HPDE6-E6E7 (cell line): Measurements from ENCODE around the gene AURKA.
"Not testable (repeated sequence)": the region's sequence is repeated elsewhere in the genome, so short reads cannot be mapped to it uniquely, and the experiment has no call there.

ENCODE experiments used
- DNase-seq: peaks from one replicate; pipeline ENCODE4 v3.0.0; 2011; ENCODE audit warnings: missing footprints; ENCODE audit errors: extremely low spot score

AURKA gene

DNA sequence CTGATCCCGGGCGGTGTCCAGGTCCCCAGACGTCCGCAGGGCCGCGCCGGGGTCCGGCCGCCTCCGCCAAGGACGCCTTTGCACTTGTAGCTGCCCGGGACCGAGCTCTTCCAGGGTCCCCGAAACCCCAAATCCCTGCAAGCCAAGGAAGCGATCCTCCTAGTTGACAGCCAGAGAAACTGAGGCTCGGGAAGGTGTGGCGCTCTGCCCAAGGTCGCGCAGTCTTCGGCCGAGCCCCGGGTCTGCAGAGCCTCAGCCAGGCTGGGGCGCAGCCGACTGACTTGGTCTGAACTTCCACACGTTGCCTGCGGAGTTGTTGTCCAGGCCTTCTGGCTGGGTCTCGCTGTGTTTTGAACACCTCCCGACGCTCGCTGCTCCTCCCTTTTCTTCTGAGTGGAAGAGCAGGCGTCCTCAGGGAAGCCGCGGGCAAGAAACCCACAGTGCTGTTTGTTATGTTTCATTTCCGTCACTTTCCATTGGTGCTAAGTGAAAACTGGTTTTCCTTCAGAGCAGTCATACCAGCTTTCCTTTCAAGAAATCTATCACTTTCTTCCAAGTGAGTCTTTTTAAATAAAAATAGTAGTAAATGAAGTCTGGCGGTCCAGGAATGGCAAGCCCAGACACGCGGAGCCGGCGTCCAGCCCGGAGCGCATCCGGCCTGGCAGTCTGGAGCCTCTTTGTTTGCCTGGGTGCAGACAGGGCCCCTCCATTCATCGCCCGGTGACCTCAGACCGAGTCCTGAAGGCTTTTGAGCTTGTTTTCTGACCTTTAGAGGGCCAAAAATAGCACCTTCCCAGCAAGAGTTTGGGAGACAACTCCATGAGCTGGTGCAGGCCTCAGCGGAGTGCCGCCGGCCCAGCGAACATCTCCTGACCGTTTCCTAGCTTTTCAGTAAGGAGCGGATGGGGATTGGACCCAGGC lies 32.5 kb downstream of the AURKA start:
- peak; percentile 94 for DNase-seq

GRCh38 chr20:56358600-56359211 lies 33.3 kb downstream of the AURKA start, which contains the start of gene FAM210B:
Gene FAM210B (plus strand): TSS chr20:56358974. CDS start chr20:56359006, 32 bp downstream.
- peak; percentile 100 for DNase-seq

DNA sequence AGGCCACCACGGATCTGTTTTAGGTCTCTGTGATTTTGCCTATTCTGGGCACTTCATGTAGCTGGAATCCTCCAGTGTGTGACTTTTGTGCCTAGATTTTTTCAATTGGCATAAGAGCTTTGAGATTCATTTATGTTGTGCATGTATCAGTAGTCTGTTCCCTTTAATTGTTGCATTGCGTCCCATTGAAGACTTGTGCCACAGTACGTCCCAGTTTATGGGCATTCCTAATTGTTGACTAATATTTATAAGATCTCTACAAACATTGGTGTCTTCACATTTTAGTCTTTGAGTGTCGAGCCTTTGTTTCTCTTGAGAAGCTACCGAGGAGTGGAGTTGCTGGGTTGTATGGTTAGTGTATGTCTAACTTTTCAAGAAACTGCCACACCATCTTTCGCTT lies 33.9 kb downstream of the AURKA start:
- DNase-seq: no peak

GRCh38 chr20:56353356-56353755 lies 38.7 kb downstream of the AURKA start:
- DNase-seq: no peak

GRCh38 chr20:56352345-56353055 lies 39.5 kb downstream of the AURKA start:
- DNase-seq: no peak

GRCh38 chr20:56350842-56351241 lies 41.2 kb downstream of the AURKA start:
- no peak for DNase-seq

DNA sequence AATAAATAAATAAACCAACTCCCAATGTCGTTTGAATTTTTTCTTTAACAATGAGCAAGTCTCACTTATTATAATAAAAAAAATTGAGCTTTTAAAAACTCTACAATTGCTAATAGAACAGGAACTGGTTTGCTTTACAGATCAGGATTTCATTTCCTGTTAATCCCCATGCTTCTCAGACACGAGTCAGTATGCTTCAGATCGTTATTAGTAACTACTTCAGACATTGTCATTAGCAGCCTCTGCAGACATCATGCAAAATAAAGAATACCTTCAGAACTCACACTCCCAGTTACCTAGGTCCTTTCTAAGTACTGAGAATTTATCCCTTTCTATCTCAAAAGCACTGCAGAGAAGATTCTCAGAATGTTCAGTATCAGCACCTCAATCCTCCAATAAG lies 43.3 kb downstream of the AURKA start:
- DNase-seq: no peak

- DNase-seq: no peak
Measured at GRCh38 chr20:56348305-56348693, 43.7 kb downstream of the AURKA start.

DNA sequence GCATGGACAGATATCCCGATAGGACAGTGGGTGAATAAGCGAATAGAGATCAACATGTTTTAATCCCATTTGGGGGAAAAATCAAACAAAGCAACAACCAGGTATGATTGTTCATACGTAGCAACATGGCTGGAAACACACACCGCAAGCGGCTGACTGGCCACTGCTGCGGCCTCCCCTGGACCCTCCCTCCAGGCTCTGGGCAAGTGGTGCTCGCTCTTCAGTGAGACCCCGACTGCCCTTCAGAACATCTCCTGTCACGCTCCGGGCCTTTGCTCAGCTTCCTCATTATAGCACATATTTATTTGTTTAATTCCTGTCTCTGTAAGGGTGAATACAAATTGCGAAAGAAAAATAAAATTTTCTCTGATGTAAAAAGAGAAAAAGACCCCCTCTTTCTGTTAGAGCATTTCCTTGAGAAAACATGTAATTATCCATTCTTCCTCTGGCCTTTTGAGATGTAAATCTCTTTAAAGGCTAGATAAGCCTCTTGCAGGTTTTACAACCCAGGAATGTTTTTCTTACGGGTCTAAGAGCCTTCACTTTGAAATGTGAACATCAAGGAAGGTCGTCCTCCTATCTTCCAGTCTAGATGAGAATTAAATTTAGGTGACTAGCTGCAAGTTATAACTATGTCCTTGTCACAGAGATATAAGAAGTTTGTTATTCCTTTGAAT lies 44.2 kb downstream of the AURKA start:
- DNase-seq: no peak

DNA sequence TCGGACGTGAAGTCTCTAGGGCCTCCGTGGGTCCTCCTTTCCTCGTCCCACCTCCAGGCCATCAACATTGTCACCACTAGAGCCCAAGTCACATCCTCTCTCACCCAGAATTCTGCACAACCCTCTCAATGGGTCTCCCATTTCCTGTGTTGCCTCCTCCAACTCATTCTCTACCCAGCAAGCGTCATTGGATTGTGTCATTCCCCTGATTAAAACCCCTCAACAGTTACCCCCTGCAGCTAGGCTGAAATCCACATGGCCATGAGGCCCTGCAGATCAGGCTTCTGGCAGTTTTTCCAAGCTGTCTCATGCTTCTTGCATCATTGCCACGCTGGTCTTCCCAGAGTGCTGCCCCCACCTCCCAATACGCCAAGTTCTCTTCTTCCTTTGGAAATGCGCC lies 46.1 kb downstream of the AURKA start:
- DNase-seq: no peak

GRCh38 chr20:56343861-56344381 lies 48.1 kb downstream of the AURKA start:
- DNase-seq: peak; percentile 65

DNA sequence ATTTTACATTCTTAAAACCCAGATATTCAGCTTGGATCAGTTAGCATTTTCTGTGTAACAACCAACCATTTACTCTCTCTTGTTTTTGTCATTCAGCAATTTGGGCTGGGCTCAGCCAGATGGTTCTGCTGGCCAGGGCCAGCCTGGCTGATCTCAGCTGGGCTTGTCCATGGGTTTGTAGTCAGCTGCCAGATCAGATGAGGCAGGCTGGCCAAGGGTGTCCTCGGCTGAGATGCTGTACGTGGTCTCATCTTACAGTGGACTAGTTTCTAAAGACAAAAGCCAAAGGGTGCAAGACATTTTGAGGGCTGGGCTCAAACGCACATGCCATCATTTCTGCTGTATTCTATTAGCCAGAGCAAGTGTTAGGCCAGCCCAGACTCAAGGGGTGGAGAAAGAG lies 49.2 kb downstream of the AURKA start:
- no peak for DNase-seq

DNA sequence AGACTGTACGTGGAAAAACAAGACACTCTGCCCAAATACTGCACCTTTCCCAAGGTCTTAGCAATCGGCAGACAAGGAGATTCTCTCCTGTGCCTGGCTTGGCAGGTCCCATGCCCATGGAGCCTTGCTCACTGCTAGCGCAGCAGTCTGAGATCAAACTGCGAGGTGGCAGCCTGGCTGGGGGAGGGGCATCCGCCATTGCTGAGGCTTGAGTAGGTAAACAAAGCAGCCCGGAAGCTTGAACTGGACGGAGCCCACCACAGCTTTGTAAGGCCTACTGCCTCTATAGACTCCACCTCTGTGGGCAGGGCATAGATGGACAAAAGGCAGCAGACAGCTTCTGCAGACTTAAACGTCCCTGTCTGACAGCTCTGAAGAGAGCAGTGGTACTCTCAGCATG lies 55.3 kb downstream of the AURKA start:
- not testable (repeated sequence) for DNase-seq

GRCh38 chr20:56328861-56329260 lies 63.2 kb downstream of the AURKA start:
- DNase-seq: no peak

DNA sequence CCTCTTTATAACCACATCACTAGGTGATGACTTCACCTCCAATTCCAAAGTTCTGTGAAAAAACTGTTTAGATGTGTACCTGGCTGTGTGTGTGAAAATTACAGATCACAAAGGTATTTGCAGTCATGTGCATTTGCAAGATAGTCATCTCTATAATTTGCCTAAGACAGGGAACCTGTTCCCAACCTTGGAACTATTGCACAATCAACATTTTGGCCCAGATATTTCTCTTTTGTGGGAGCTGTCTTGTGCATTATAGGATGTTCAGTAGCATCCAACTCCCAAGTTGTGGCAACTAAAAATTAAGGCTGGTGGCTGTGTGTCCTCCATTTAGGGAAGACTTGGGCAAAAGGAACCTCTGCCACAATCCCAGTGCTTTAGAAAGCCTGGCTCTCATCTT lies 67.2 kb downstream of the AURKA start:
- DNase-seq: no peak

- DNase-seq: no peak
Measured at GRCh38 chr20:56323656-56324055, 68.4 kb downstream of the AURKA start.

DNA sequence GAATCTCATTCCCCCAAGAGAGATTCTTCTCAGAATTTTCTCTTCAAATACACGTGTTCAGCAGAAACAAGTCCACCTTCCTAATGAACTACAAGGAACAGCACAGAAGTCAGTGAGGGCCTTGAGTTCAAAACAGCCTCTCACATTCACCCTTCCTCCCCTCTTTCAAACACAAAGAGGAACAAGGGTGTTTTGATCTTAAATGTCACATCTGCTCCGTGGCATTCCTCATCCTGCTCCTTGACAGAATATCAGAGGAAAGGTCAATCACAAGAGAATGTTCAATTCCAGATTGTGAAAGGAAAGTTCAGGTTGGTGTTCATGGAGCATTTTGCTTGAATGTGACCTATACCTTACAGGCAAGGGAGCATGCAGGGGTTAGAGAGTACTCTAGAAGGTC lies 68.8 kb downstream of the AURKA start:
- DNase-seq: no peak

DNA sequence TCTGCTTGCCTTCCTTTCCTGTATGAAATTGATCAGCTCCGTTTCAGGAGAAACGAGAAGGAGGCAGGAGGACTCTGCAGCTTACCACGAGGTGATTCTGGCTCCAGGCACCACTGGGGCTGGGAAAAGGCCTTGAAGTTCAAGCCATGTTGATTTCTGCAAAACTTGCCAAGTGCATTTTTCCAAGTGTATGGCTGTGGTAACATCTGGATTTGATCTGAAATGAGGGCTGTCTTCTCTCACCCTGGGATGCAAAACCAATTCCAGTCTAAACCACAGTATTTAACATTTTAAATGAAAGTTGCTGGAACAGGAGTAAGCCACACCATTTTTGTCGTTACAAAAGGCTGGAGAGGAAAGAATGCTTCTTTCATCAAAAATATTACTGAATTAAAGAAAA lies 69.3 kb downstream of the AURKA start:
- DNase-seq: no peak
